GM12878 (cell line): ENCODE results near the gene CD84. TPM values are rescaled to one million over a fixed set of nuclear protein-coding genes. Genes with fewer than 3 reads are reported as not detected.

Experiments used
- ATAC-seq: fragments of 200-7000 bp; cut with Tn5 transposase; 3 replicates; pipeline ENCODE4 v1.9.1; 2020; ENCODE audit warnings: mild to moderate bottlenecking, moderate library complexity
- BruUV-seq: library from RNA; stranded (reverse); fragments of 400-500 nt; replicated peaks from 2 replicates; lab custom pipeline; 2021; lab: Mats Ljungman, UMichigan
- CTCF ChIA-PET: fragments of 300-600 bp; sonication (Branson Sonifier 250); formaldehyde crosslinking; extraction: SDS; loops from one replicate; lab custom pipeline; 2021; ENCODE audit warnings: inconsistent platforms; lab: Yijun Ruan, JAX
- POLR2A ChIA-PET: fragments of 350-600 bp; formaldehyde crosslinking; extraction: SDS; loops from one replicate; lab custom pipeline; 2021; ENCODE audit warnings: inconsistent platforms; lab: Charles Lee
- RAD21 ChIA-PET: fragments of 300-600 bp; sonication (Branson Sonifier 250); formaldehyde crosslinking; loops from one replicate; lab custom pipeline; 2023; ENCODE audit warnings: antibody characterized with exemption; ENCODE audit not compliant: unreplicated experiment; lab: Charles Lee
- SMC1A ChIA-PET: fragments of 300-600 bp; sonication (Branson Sonifier 250); formaldehyde crosslinking; loops from one replicate; lab custom pipeline; 2023; ENCODE audit not compliant: unreplicated experiment, uncharacterized antibody; lab: Charles Lee
- DNase-seq: peaks from one replicate; pipeline ENCODE4 v3.0.0-alpha.2; 2011; ENCODE audit warnings: low read depth, low spot score
- FAIRE-seq: peaks from 3 replicates; lab custom pipeline; 2011; peaks lifted over from hg19 to GRCh38; lab: Jason Lieb, UNC
- H2AFZ ChIP-seq: 2 replicates; pipeline ENCODE4 v1.6.0; 2011; ENCODE audit warnings: low read depth, low read length, control low read depth; ENCODE audit not compliant: control insufficient read depth
- H3K27ac ChIP-seq: 2 replicates; pipeline ENCODE4 v1.5.1; 2011; ENCODE audit warnings: control low read depth; ENCODE audit not compliant: control insufficient read depth, insufficient read depth
- H3K27me3 ChIP-seq, 2 experiments: replicated peaks in 1 of 2; 2 replicates each; pipeline versions ENCODE4 v1.6.0 to v1.6.1; 2011; ENCODE audit warnings: low read length in 1 of 2; ENCODE audit not compliant: control insufficient read depth in 2 of 2, insufficient read depth in 2 of 2
- H3K36me3 ChIP-seq, 2 experiments: 2 replicates each; pipeline ENCODE4 v1.5.1; 2011; ENCODE audit warnings: low read length in 1 of 2; ENCODE audit not compliant: control insufficient read depth in 2 of 2, insufficient read depth in 2 of 2
- H3K4me1 ChIP-seq: 2 replicates; pipeline ENCODE4 v1.6.1; 2011; ENCODE audit warnings: mild to moderate bottlenecking, low read length, moderate library complexity, mixed read lengths; ENCODE audit not compliant: control insufficient read depth, insufficient read depth
- H3K4me2 ChIP-seq: 2 replicates; pipeline ENCODE4 v1.6.0; 2011; ENCODE audit warnings: control low read depth; ENCODE audit not compliant: control insufficient read depth, insufficient read depth
- H3K4me3 ChIP-seq: fragments of 200-600 bp; sonication (generic); 2 replicates; pipeline ENCODE4 v1.5.1; 2016
- H3K79me2 ChIP-seq: 2 replicates; pipeline ENCODE4 v1.6.0; 2011; ENCODE audit warnings: low read length; ENCODE audit not compliant: control insufficient read depth, insufficient read depth
- H3K9ac ChIP-seq: 2 replicates; pipeline ENCODE4 v1.8.0; 2011; ENCODE audit warnings: low read length, control low read depth, mixed read lengths; ENCODE audit not compliant: control insufficient read depth, insufficient read depth
- H3K9me3 ChIP-seq: replicated peaks from 3 replicates; pipeline ENCODE4 v1.5.1; 2011; ENCODE audit warnings: mild to moderate bottlenecking, low read length; ENCODE audit not compliant: control insufficient read depth, insufficient read depth
- H4K20me1 ChIP-seq: 2 replicates; pipeline ENCODE4 v1.6.0; 2011; ENCODE audit not compliant: control insufficient read depth, insufficient read depth
- CEBPB ChIP-seq, 2 experiments: fragments of 150-350 bp in 1 of 2; IDR thresholded peaks; 2 replicates each; pipeline ENCODE4 v1.6.1; 2012 to 2014; ENCODE audit warnings: low read depth in 2 of 2, low read length in 2 of 2, borderline replicate concordance in 1 of 2, inconsistent platforms in 1 of 2
- IRF3 ChIP-seq: fragments of 450-650 bp; IDR thresholded peaks from 2 replicates; pipeline ENCODE4 v1.6.1; 2014; ENCODE audit warnings: mild to moderate bottlenecking
- KLF5 ChIP-seq: fragments of 450-650 bp; IDR thresholded peaks from 2 replicates; pipeline ENCODE4 v1.6.1; 2014; ENCODE audit warnings: mild to moderate bottlenecking; ENCODE audit not compliant: partially characterized antibody
- NFYB ChIP-seq: IDR thresholded peaks from 2 replicates; pipeline ENCODE4 v1.6.1; 2011; ENCODE audit warnings: low read depth, mild to moderate bottlenecking, low read length, improper control_type of control experiment, moderate library complexity; ENCODE audit not compliant: insufficient read depth
- NR2C2 ChIP-seq: IDR thresholded peaks from 2 replicates; pipeline ENCODE4 v1.6.1; 2011; ENCODE audit warnings: borderline replicate concordance, low read depth; ENCODE audit not compliant: control insufficient read depth, insufficient read length
- NRF1 ChIP-seq: conservative IDR thresholded peaks from 2 replicates; pipeline ENCODE4 v1.6.1; 2011; ENCODE audit warnings: mild to moderate bottlenecking, low read depth, low read length, improper control_type of control experiment
- RAD21 ChIP-seq: IDR thresholded peaks from 2 replicates; pipeline ENCODE4 v1.6.1; 2011; ENCODE audit warnings: mild to moderate bottlenecking, low read depth, low read length, moderate library complexity; ENCODE audit not compliant: insufficient read depth
- RCOR1 ChIP-seq: conservative IDR thresholded peaks from 2 replicates; pipeline ENCODE4 v1.6.1; 2012; ENCODE audit warnings: low read depth, low read length, improper control_type of control experiment
- TCF12 ChIP-seq: IDR thresholded peaks from 2 replicates; pipeline ENCODE4 v1.6.1; 2011; ENCODE audit warnings: low read depth, mild to moderate bottlenecking, low read length
- USF1 ChIP-seq: IDR thresholded peaks from 2 replicates; pipeline ENCODE4 v1.6.1; 2011; ENCODE audit warnings: borderline replicate concordance, low read depth, mild to moderate bottlenecking, moderate library complexity, mixed read lengths, low read length; ENCODE audit not compliant: insufficient read depth; ENCODE audit errors: extremely low read length
- YBX1 ChIP-seq: fragments of 450-650 bp; IDR thresholded peaks from 2 replicates; pipeline ENCODE4 v1.6.1; 2016; ENCODE audit warnings: antibody characterized with exemption
- WGBS: methylation state at CpG from one replicate; pipeline ENCODE4 v1.1.6; 2016; ENCODE audit warnings: low lambda C conversion rate; ENCODE audit not compliant: insufficient replicate concordance, insufficient coverage; ENCODE audit errors: missing lambda C conversion rate; 5-methylcytosine and 5-hydroxymethylcytosine counted together
- in situ Hi-C: fragments of 300-500 bp; cut with MboI; formaldehyde crosslinking; loops from 9 replicates; pipeline ENCODE4 v1.14.3; 2018; ENCODE audit warnings: mixed read lengths
- intact Hi-C: fragments of 100-400 bp; cut with micrococcal nuclease; formaldehyde crosslinking; loops from one replicate; pipeline ENCODE4 v1.14.2; 2022; ENCODE audit not compliant: unreplicated experiment
- polyA plus RNA-seq, 11 experiments: library from polyadenylated mRNA; depleted of rRNA in 4 of 11; unstranded in 6 of 11; stranded (reverse) in 5 of 11; fragments of >200 nt; fragmentation: Nextera tagmentation in 4 of 11; fragmentation: Illumina TruSeq in 1 of 11; extraction: Ambion mirVana in 4 of 11; extraction: Trizol in 1 of 11; gene quantifications; 1 replicate in 1 of 11; 2 replicates in 10 of 11; pipeline versions ENCODE4 v1.2.1 to v1.2.3, GENCODE V29; 2011 to 2016; ENCODE audit warnings: inconsistent platforms in 2 of 11, missing spikeins in 2 of 11, low read depth in 1 of 11
- total RNA-seq, 4 experiments: library from RNA; depleted of rRNA in 3 of 4; stranded (reverse); fragments of >200 nt in 3 of 4; fragmentation: Illumina TruSeq in 1 of 4; extraction: Trizol in 1 of 4; gene quantifications; 2 replicates each; pipeline versions ENCODE4 v1.2.1 to v1.2.3, GENCODE V29; 2013 to 2021
- TF ChIP-seq, protein P1 (sequence below): fragments of 450-650 bp; IDR thresholded peaks from 2 replicates; pipeline ENCODE4 v1.6.1; 2017; ENCODE audit warnings: antibody characterized with exemption, mild to moderate bottlenecking, moderate library complexity

The CD84 gene
- total and polyA plus RNA-seq, 10 of the 15 experiments (the other 5 are each of a cell fraction or from before 2014, with no cell fraction given) = 3.4 to 20.3 (median 11.7) TPM

GRCh38 chr1:160496334-160496733, 83.0 kb downstream of the CD84 start:
- WGBS = 87% methylated on average over 4 of the region's 4 CpGs
- H3K27ac ChIP-seq = no peak overlapping the region
- ChIA-PET CTCF (no interaction called here), RAD21 (interaction anchor here (0.5 to 1.0 kb wide), 2 partner anchors 53 to 109 kb away, joined by 3 read pairs; no protein-coding TSS in a partner anchor), SMC1A (interaction anchor here (0.7 to 5.5 kb wide), 8 partner anchors 14 to 109 kb away, joined by 3 to 22 read pairs (median 3); no protein-coding TSS in a partner anchor), POLR2A (no interaction called here)
- peaks cover 25% of the 10 kb centered on the region for H3K9me3 ChIP-seq
- H2AFZ ChIP-seq = no peak overlapping the region
- intact Hi-C loops = no loop called here
- H3K79me2 ChIP-seq = peaks cover 3% of the 10 kb centered on the region
- no peak for DNase-seq
- H3K4me2 ChIP-seq = no peak overlapping the region
- H3K36me3 ChIP-seq = peaks cover 0 to 23% of the 10 kb centered on the region in 2 experiments; a peak in 3 of 4 replicates
- H3K27me3 ChIP-seq = no peaks in the 10 kb centered on the region
- TF ChIP-seq, protein P1, sequence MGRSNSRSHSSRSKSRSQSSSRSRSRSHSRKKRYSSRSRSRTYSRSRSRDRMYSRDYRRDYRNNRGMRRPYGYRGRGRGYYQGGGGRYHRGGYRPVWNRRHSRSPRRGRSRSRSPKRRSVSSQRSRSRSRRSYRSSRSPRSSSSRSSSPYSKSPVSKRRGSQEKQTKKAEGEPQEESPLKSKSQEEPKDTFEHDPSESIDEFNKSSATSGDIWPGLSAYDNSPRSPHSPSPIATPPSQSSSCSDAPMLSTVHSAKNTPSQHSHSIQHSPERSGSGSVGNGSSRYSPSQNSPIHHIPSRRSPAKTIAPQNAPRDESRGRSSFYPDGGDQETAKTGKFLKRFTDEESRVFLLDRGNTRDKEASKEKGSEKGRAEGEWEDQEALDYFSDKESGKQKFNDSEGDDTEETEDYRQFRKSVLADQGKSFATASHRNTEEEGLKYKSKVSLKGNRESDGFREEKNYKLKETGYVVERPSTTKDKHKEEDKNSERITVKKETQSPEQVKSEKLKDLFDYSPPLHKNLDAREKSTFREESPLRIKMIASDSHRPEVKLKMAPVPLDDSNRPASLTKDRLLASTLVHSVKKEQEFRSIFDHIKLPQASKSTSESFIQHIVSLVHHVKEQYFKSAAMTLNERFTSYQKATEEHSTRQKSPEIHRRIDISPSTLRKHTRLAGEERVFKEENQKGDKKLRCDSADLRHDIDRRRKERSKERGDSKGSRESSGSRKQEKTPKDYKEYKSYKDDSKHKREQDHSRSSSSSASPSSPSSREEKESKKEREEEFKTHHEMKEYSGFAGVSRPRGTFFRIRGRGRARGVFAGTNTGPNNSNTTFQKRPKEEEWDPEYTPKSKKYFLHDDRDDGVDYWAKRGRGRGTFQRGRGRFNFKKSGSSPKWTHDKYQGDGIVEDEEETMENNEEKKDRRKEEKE = no peak
- no peak for TF ChIP-seq IRF3
- no peak for TF ChIP-seq CEBPB (IDR thresholded peaks at IDR 0.05; ENCODE audit: borderline replicate concordance in 1 of 2, low read depth in 2 of 2, low read length in 2 of 2)
- TF ChIP-seq USF1 = no peak
- TF ChIP-seq RAD21 = no peak
- no peak for TF ChIP-seq NRF1
- TF ChIP-seq YBX1 = no peak
- no peak for TF ChIP-seq NR2C2
- no peak for TF ChIP-seq NFYB
- TF ChIP-seq RCOR1 = no peak
- no peak for TF ChIP-seq TCF12
- TF ChIP-seq KLF5 = no peak
- TF ChIP-seq, all 136 proteins: peak for 0
- H3K4me3 ChIP-seq = no peak overlapping the region
- BruUV-seq = no TSS peak
- H3K4me1 ChIP-seq = no peaks in the 10 kb centered on the region
- H4K20me1 ChIP-seq = no peaks in the 10 kb centered on the region
- FAIRE-seq (no peak), ATAC-seq (no peak)
- in situ Hi-C loops = no loop called here
- H3K9ac ChIP-seq = no peak overlapping the region
